SU-DHL-6 (cell line): ENCODE results near the gene DCAF8.

Experiments used
- H2AFZ ChIP-seq: fragments of 200-600 bp; sonication (generic); 2 replicates; pipeline ENCODE4 v1.6.1; 2014; ENCODE audit warnings: low read depth, mild to moderate bottlenecking, moderate library complexity, mixed read lengths, antibody characterized with exemption, low read length; ENCODE audit not compliant: severe bottlenecking
- H3F3A ChIP-seq: fragments of 200-600 bp; shearing (Covaris generic); 2 replicates; pipeline ENCODE4 v1.6.0; 2016; ENCODE audit warnings: antibody characterized with exemption, mild to moderate bottlenecking; ENCODE audit not compliant: insufficient read depth
- H3K27ac ChIP-seq: fragments of 200-600 bp; sonication (generic); 2 replicates; pipeline ENCODE4 v1.5.1; 2016; ENCODE audit warnings: low read depth, mild to moderate bottlenecking, low read length, moderate library complexity, mixed read lengths
- H3K27me3 ChIP-seq: fragments of 200-600 bp; sonication (generic), shearing (Covaris generic); 2 replicates; pipeline ENCODE4 v1.6.0; 2014; ENCODE audit warnings: mild to moderate bottlenecking, low read length
- H3K36me3 ChIP-seq: fragments of 200-600 bp; sonication (generic); 2 replicates; pipeline ENCODE4 v1.6.1; 2014; ENCODE audit warnings: mild to moderate bottlenecking, low read length, mixed read lengths
- H3K4me2 ChIP-seq: fragments of 300-600, 200-600 bp; shearing (Covaris generic), sonication (generic); 2 replicates; pipeline ENCODE4 v1.6.0; 2014; ENCODE audit warnings: low read length, low read depth, mild to moderate bottlenecking; ENCODE audit not compliant: poor library complexity, severe bottlenecking
- H3K4me3 ChIP-seq: fragments of 200-600 bp; sonication (generic); 2 replicates; pipeline ENCODE4 v1.5.1; 2014; ENCODE audit warnings: antibody characterized with exemption, low read length, mild to moderate bottlenecking, mixed read lengths; ENCODE audit not compliant: insufficient read depth, poor library complexity, severe bottlenecking
- H3K79me2 ChIP-seq: fragments of 200-600 bp; sonication (generic); 2 replicates; pipeline ENCODE4 v1.6.1; 2014; ENCODE audit warnings: mild to moderate bottlenecking, low read length, moderate library complexity; ENCODE audit not compliant: insufficient read depth
- H3K9ac ChIP-seq: fragments of 200-600 bp; sonication (generic); 2 replicates; pipeline ENCODE4 v1.7.0; 2014; ENCODE audit warnings: mild to moderate bottlenecking, low read length
- H3K9me2 ChIP-seq: fragments of 200-600 bp; sonication (generic); replicated peaks from 2 replicates; pipeline ENCODE4 v1.6.1; 2014; ENCODE audit warnings: low read length; ENCODE audit not compliant: insufficient read depth
- H3K9me3 ChIP-seq: fragments of 200-600 bp; sonication (generic); 2 replicates; pipeline ENCODE4 v1.6.1; 2014; ENCODE audit warnings: low read length, mixed read lengths; ENCODE audit not compliant: insufficient read depth
- H4K20me1 ChIP-seq: fragments of 200-600 bp; sonication (generic); 2 replicates; pipeline ENCODE4 v1.6.1; 2014; ENCODE audit warnings: low read depth, mild to moderate bottlenecking, antibody characterized with exemption, low read length, moderate library complexity, mixed read lengths
- CTCF ChIP-seq: fragments of 200-600 bp; sonication (generic); IDR thresholded peaks from one replicate; pipeline ENCODE4 v1.5.1; 2017; ENCODE audit warnings: antibody characterized with exemption, mild to moderate bottlenecking, low read length, moderate library complexity; ENCODE audit not compliant: insufficient read depth, poor library complexity, severe bottlenecking
- EZH2phosphoT487 ChIP-seq: fragments of 200-600 bp; sonication (generic), shearing (Covaris generic); conservative IDR thresholded peaks from 2 replicates; pipeline ENCODE4 v1.6.1; 2018; ENCODE audit warnings: mild to moderate bottlenecking, antibody characterized with exemption, low read length, moderate library complexity, mixed read lengths

The DCAF8 gene

GRCh38 chr1:160217481-160218051 lies 44.8 kb downstream of the DCAF8 start:
- TF ChIP-seq EZH2phosphoT487 (no peak), CTCF (no peak)
- Histone ChIP-seq H3F3A (no peaks in the 10 kb centered on the region), H3K9me3 (no peaks in the 10 kb centered on the region), H3K9me2 (no peaks in the 10 kb centered on the region), H4K20me1 (no peaks in the 10 kb centered on the region), H3K4me2 (no peak overlapping the region), H3K79me2 (no peaks in the 10 kb centered on the region), H3K4me3 (no peak overlapping the region), H3K27ac (no peak overlapping the region), H3K36me3 (no peaks in the 10 kb centered on the region), H3K27me3 (no peaks in the 10 kb centered on the region), H2AFZ (no peak overlapping the region), H3K9ac (no peak overlapping the region)

- Histone ChIP-seq H3K79me2 (no peaks in the 10 kb centered on the region), H4K20me1 (no peaks in the 10 kb centered on the region), H3K9me3 (no peaks in the 10 kb centered on the region), H3K27ac (no peak overlapping the region), H3K27me3 (no peaks in the 10 kb centered on the region), H3K36me3 (peaks cover 2% of the 10 kb centered on the region; the same call in 1 of the 2 replicates), H3F3A (no peaks in the 10 kb centered on the region), H3K9me2 (no peaks in the 10 kb centered on the region), H3K4me3 (no peak overlapping the region), H3K4me2 (no peak overlapping the region), H2AFZ (no peak overlapping the region), H3K9ac (no peak overlapping the region)
- TF ChIP-seq EZH2phosphoT487 (no peak), CTCF (no peak)
These were observed 46.0 kb downstream of the DCAF8 start for GRCh38 chr1:160216301-160216700.

- H3K9me2 ChIP-seq: no peaks in the 10 kb centered on the region
- H3K9me3 ChIP-seq: no peaks in the 10 kb centered on the region
- H3K27ac ChIP-seq: no peak overlapping the region
- no peaks in the 10 kb centered on the region for H3K79me2 ChIP-seq
- no peaks in the 10 kb centered on the region for H4K20me1 ChIP-seq
- no peak overlapping the region for H2AFZ ChIP-seq
- no peaks in the 10 kb centered on the region for H3F3A ChIP-seq
- H3K4me2 ChIP-seq: no peak overlapping the region
- no peak for TF ChIP-seq CTCF
- TF ChIP-seq EZH2phosphoT487: no peak
- H3K4me3 ChIP-seq: no peak overlapping the region
- H3K36me3 ChIP-seq: peaks cover 2% of the 10 kb centered on the region; the same call in 1 of the 2 replicates
- no peaks in the 10 kb centered on the region for H3K27me3 ChIP-seq
- H3K9ac ChIP-seq: no peak overlapping the region
These were observed 47.7 kb downstream of the DCAF8 start for GRCh38 chr1:160214481-160215140.
